Liver (tissue), 3 donors: ENCODE results near the gene M1AP.

Experiments
- ATF3 ChIP-seq: IDR thresholded peaks from 2 replicates; pipeline ENCODE4 v1.6.1; 2016; ENCODE audit warnings: antibody characterized with exemption
- CTCF ChIP-seq: fragments of 150-350 bp; IDR thresholded peaks from 2 replicates; pipeline ENCODE4 v1.5.1; 2017; ENCODE audit warnings: improper control_type of control experiment, low read depth, low read length; ENCODE audit not compliant: missing input control
- EGR1 ChIP-seq, 2 donors: IDR thresholded peaks; 2 replicates each; pipeline ENCODE4 v1.6.1; 2016 to 2018; ENCODE audit warnings: antibody characterized with exemption in 2 of 2, low read depth in 2 of 2
- FOXA1 ChIP-seq: IDR thresholded peaks from 2 replicates; pipeline ENCODE4 v1.6.1; 2016; ENCODE audit warnings: antibody characterized with exemption
- GABPA ChIP-seq, 2 donors: IDR thresholded peaks in 1 of 2; conservative IDR thresholded peaks in 1 of 2; 2 replicates each; pipeline ENCODE4 v1.6.1; 2016; ENCODE audit warnings: antibody characterized with exemption in 2 of 2, mild to moderate bottlenecking in 1 of 2, moderate library complexity in 1 of 2
- HNF4A ChIP-seq, 2 donors: conservative IDR thresholded peaks; 2 replicates each; pipeline ENCODE4 v1.6.1; 2016; ENCODE audit warnings: antibody characterized with exemption in 2 of 2, mild to moderate bottlenecking in 2 of 2
- NR2F2 ChIP-seq: IDR thresholded peaks from 2 replicates; pipeline ENCODE4 v1.6.1; 2016; ENCODE audit warnings: antibody characterized with exemption
- RXRA ChIP-seq, 2 donors: IDR thresholded peaks; 2 replicates each; pipeline ENCODE4 v1.6.1; 2017 to 2018; ENCODE audit warnings: antibody characterized with exemption in 2 of 2, mild to moderate bottlenecking in 1 of 2
- SP1 ChIP-seq: IDR thresholded peaks from 2 replicates; pipeline ENCODE4 v1.6.1; 2018; ENCODE audit warnings: antibody characterized with exemption, mild to moderate bottlenecking
- TF ChIP-seq, protein P1 (sequence below): IDR thresholded peaks from 2 replicates; pipeline ENCODE4 v1.6.1; 2016; ENCODE audit warnings: antibody characterized with exemption, mild to moderate bottlenecking
- donor health status: healthy.
- donor health status: healthy.

GRCh38 chr2:74588664-74589063 is 59.5 kb downstream of the M1AP start:
- TF ChIP-seq CTCF (no peak), EGR1 (IDR thresholded peaks at IDR 0.05; ENCODE audit: low read depth in 2 of 2) (no peak), FOXA1 (no peak), HNF4A (conservative IDR thresholded peaks at IDR 0.05) (no peak), RXRA (IDR thresholded peaks at IDR 0.05) (no peak), NR2F2 (no peak), ATF3 (no peak), GABPA (IDR thresholded peaks at IDR 0.05 in 1 of 2, conservative IDR thresholded peaks at IDR 0.05 in 1 of 2) (no peak), SP1 (no peak)
- TF ChIP-seq, protein P1, sequence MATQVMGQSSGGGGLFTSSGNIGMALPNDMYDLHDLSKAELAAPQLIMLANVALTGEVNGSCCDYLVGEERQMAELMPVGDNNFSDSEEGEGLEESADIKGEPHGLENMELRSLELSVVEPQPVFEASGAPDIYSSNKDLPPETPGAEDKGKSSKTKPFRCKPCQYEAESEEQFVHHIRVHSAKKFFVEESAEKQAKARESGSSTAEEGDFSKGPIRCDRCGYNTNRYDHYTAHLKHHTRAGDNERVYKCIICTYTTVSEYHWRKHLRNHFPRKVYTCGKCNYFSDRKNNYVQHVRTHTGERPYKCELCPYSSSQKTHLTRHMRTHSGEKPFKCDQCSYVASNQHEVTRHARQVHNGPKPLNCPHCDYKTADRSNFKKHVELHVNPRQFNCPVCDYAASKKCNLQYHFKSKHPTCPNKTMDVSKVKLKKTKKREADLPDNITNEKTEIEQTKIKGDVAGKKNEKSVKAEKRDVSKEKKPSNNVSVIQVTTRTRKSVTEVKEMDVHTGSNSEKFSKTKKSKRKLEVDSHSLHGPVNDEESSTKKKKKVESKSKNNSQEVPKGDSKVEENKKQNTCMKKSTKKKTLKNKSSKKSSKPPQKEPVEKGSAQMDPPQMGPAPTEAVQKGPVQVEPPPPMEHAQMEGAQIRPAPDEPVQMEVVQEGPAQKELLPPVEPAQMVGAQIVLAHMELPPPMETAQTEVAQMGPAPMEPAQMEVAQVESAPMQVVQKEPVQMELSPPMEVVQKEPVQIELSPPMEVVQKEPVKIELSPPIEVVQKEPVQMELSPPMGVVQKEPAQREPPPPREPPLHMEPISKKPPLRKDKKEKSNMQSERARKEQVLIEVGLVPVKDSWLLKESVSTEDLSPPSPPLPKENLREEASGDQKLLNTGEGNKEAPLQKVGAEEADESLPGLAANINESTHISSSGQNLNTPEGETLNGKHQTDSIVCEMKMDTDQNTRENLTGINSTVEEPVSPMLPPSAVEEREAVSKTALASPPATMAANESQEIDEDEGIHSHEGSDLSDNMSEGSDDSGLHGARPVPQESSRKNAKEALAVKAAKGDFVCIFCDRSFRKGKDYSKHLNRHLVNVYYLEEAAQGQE, result no peak
